OCI-LY3 (cell line): ENCODE results near the gene ARHGAP24.

Experiments used
- CTCF ChIP-seq: fragments of 200-600, 300-600 bp; sonication (generic); IDR thresholded peaks from 2 replicates; pipeline ENCODE4 v1.5.1; 2014; ENCODE audit warnings: antibody characterized with exemption, low read length, low read depth
- EZH2phosphoT487 ChIP-seq: fragments of 200-600 bp; shearing (Covaris generic); IDR thresholded peaks from 2 replicates; pipeline ENCODE4 v1.6.1; 2018; ENCODE audit warnings: antibody characterized with exemption, mixed run types, low read depth

DNA sequence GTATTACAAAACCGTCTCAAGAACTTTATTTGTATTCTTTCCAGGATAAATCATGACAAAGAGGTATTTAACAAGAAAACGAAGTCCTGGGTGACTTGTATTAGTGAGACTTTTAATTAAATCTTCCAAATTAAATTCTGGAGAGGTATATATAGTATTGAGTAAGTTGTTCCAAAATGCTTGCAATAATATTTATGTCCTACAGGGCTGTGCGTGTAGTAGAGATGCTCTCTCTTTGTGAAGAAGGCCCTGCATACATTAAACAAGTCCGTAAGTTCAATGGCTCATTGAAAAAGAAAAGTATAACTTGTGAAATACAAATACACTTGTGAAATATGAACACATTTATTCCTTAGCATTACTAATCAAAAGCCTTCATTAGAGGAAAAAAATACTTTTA, 211.4 kb downstream of the ARHGAP24 start:
- TF ChIP-seq CTCF (no peak), EZH2phosphoT487 (no peak)
